Stimulated activated CD4-positive, alpha-beta T cell treated with anti-CD3 and anti-CD28 coated beads, Interleukin-2, amount 100 ng/mL, for 4 hours (primary cell): ENCODE results near the gene LRCOL1.

Source experiments
- DNase-seq: peaks from one replicate; pipeline ENCODE4 v3.0.0-alpha.2; 2020; ENCODE audit warnings: low read depth

LRCOL1 gene

DNA sequence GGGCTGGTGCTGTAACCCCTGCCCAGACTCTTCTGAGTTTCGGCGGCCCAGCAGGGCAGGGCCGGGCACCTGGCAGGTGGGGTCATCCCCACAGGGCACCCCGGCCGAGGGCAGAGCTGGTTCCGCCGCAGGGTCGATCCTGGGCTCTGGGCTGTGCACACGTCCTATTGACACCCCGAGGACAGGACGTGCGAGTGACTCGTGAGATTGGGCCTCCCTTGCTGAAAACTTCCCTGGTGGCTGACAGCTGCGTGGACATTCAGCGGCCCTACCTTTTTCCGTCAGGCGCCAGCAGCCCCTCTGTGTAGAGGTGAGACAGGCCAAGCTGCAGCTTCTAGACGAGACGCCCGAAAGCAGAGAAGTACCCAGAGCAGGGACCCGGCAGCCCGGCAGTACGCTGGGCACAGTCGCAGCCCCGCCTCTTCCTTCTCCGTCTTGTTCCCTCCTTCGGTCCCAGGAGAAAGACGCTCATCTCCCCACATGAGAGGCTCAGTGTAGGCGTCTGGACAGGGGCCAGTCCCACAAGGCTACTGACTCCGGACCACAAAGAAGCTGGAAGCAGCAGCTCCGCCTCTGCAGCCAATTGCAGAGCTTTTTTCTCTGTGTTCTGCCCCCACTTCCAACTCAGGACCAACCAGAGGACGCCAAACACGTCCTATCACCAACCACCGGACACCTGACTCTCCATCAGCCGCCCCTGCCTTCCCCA, at the start of gene LRCOL1:
Gene LRCOL1, minus strand, starts transcription at position 532 of the 709 bp plus-strand sequence. CDS start 4,331 bp downstream, outside the sequence.
- DNase-seq = no peak

DNA sequence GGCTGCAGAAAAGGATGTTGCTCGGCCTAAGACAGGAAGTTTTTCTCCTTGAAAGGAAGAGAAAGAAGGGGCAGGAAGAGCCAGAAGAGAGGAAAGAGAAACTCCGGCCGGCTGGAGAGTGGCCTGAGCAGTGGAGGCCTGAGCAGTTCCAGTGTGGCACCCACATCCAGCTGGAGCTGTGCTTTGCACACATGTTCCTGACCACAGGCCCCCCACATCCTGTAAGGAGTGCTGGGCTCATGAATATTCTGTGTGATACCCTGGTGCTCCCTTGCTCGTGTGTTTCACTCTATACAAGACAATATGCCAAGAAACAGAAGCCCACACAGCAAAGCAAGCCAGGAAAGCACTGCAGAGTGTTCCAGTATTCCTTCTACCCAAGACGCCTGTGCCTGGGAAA, 49.7 kb upstream of the LRCOL1 start:
- DNase-seq = no peak

DNA sequence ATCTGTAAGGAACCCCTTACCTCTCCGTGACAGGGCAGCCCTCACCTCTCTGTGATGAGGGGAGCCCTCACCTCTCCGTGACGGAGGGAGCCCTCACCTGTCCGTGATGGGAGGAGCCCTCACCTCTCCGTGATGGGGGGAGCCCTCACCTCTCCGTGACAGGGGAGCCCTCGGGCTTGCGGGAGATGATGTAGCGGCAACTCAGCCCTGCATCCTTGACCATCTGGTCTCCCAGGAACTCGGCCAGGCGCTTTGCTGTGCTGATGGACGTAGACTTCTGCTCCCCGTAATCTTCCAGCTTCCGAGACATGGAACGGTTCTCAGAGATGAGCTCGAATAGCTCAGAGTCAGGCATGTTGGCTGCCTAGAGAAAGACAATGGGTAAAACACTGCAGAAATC, 48.8 kb upstream of the LRCOL1 start:
- DNase-seq = no peak

DNA sequence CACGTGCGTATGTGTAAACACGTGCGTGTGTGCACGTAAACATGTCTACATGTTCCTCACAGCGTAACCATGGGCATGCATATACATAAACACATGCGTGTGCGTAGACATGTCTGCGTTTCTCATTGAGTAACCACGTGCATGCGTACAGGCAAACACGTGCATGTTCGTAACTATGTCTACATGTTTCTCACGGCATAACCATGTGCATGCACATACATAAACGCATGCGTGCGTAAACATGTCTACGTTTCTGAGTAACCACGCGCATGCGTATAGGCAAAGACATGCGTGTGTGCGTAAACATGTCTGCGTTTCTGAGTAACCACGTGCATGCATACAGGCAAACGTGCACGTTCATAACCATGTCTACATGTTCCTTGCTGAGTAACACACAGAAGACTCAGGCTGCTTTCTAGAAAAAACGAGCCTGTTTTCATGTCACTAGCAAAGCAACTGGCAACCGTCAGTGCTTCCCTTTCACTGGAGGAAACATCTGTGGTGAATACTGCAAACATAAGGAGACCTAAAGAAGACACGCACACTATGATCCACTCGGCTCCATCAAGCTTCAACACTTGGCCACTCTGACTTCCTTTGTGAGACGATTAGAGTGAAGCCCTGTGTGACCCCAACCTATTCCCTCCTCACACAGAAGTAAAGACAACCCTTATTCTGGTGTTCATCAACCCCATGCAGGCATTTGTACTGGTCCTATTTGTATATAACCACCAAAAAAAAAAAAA, 47.9 kb upstream of the LRCOL1 start:
- no peak for DNase-seq

DNA sequence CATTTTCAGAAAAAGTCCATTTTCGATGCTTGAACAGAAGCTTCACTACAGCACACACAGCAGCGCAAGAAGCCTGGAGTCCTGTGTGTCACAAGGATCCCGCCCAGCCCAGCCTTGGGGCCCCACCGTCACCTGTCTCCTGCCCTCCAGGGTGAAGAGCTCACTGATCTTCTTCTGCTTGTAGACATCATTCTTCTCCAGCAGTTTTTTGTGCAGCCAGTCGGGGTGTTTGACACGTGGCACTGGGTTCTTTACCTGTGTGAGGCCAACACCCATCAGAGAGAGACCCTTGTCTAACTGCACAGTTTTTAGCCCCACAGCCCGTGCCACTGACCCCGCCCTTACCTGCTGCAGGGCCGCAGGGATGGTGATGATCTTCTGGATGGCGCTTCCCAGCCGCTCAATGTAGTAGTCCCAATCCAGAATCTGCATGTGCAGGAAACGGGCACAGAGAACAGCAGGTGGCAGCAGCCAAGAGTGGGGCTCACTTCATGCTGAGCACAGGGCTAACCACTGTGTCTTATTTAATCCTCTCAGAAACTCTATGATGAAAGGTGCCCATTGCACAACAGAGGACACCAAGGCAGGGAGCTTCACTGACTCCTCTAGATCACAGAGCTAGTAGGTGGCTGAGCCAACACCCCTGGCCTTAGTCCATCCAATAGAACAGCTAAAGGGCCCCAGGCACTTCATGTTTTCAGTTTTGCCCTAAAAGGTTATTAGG, 46.8 kb upstream of the LRCOL1 start:
- DNase-seq = no peak

DNA sequence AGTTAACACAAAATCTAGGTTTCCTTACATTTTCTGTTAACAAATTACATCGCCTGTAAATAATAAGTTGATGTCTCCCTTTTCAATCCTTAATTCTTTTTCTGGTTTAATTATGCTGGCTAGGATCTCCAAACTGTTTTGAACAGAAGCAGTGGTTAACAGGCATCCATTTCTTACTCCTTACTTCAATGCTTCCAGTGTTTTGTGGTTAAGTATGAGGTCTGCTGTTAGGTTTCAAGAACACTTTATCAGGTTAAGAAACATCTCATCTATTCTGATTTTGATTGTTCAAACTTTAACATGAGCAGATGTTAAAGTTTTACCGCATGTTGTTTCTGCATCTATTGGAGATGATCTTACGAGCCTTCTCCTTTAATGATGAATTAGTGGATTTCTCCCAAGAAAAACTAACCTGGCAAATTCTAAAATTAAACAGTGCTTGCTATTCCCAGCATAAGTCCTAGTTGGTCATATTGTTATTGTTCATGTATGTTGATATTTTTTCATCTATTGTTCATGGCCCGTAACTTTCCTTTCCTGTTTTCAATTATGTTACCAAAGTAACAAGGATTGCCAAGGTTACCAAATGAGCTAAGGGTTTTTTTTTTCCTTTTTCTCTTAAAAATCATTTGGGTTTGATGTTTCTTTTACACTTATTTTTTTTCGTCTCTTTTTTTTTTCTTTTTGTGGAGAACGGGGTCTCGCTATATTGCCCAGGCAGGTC, 43.3 kb upstream of the LRCOL1 start:
- no peak for DNase-seq

DNA sequence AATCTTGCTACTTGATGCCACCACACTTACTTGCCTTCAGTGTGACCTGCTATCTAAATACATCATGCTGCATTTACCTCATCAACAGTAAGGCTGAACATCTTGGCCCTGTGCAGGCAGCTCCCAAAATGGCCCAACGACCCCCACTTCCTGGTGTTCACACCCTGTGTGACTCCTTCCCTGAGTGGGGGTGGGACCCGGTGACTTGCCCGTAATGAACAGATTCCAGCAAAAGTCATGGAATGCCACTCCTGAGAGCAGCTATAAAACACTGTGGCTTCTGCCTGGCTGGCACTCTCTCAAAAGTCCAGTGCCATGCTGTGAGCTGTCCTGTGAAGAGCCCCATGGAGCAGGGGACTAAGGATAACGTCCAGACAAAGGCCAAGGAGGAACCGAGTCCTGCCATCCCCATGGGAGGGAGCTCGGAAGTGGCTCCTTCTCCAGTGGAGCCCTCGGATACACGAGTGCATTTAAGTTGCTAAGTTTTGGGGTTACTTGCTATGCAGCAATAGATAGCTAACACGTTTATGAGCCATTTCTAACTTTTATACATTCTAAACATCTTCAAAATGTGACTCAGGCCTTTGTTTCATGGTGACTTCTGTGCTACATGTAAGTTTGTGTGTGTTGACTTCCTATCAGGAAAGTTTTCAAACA, 41.2 kb upstream of the LRCOL1 start:
- no peak for DNase-seq

DNA sequence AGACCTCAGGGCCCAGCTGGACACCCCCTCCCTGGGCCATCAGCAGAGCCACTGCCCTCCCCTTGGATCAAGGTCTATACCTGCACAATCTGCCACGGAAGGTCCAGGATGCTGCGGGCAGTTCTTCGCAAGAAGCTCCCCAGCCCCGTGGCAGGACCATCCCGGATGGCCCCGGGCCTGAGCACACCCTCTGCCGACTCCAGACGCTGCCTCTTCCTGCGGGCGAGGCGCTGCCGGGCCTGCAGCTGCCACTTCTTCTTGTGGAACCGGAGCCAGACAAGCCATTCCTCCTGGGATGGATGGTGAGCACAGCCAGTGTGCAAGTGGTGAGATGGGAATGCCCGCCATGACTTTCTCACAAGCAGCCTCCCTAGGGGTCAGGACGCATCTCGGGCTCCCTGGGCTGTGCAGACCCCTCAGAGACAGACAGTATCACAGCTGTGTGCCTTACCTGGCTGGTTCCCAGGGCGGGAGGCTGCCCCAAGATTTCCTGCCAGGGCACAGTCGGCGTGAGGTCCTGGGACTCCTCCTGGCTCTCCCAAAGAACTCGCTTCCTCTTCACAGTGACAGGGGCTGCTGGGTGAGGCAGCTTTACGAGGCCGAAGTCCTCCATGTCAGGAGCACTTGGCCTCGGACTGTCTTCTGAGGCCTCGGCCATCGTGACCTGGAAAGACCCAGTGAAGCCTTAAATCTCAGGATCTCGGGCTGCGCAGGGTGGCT, 39.0 kb upstream of the LRCOL1 start:
- DNase-seq = no peak

DNA sequence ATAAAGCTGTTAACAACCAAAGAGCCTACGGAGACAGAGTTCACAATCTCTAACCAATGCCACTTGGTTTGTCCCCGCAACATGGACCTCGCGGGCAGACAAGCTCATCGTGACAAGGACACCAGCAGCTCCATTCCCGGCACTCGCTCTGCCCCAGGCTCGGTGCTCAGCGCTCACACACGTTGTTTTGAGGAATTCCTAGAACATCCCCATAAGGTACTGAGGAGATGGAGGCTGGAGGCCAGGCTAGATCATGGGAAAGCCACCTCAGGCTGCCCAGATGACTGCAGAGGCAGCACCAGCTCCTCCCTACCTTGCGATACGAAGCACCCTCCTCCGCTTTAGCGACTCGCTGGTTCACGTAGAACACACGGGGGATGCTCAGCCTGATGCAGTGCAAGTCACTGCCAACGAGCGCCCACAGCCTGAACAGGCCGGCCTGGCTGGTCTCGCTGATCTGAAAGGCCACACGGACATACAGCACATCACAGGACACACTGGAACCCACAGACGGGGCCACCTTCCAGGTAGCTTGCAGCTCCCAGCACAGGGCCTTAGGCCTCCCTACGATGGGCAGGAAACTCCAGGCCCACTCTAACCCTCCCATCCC, 38.3 kb upstream of the LRCOL1 start:
- DNase-seq = no peak

DNA sequence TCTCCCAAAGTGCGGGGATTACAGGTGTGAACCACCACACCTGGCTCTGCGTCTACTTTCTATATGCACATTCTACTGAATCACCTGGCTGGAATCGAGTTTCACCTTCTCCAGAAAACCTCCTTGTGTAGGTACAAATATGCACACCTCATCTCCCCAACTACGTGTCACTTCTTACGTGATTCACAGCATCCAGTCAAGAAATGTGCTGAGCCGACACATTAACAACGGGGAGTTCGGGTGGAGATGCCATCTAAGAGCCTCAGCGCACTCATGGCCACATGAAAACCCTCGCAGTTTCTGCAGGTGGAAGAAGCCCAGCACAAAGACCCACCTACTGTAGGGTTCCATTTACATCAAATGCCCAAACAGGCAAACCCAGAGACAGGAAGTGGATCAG, 37.5 kb upstream of the LRCOL1 start:
- DNase-seq = no peak

DNA sequence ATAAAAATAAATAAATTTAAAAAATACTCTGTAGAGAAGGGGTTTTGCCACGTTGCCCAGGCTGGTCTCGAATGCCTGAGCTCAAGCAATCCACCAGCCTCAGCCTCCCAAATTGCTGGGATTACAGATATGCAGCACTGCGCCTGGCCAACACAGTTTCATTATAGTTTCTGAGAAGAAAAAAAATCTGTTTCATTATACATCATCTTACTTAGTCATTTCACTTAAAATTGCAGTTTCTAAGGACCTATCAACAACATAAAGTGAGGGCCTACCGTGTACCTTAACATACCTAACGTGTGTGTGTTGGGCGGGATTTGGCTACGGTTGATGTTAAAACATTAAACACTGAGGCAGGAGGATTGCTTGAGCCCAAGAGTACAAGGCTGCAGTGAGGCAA, 36.5 kb upstream of the LRCOL1 start:
- no peak for DNase-seq

DNA sequence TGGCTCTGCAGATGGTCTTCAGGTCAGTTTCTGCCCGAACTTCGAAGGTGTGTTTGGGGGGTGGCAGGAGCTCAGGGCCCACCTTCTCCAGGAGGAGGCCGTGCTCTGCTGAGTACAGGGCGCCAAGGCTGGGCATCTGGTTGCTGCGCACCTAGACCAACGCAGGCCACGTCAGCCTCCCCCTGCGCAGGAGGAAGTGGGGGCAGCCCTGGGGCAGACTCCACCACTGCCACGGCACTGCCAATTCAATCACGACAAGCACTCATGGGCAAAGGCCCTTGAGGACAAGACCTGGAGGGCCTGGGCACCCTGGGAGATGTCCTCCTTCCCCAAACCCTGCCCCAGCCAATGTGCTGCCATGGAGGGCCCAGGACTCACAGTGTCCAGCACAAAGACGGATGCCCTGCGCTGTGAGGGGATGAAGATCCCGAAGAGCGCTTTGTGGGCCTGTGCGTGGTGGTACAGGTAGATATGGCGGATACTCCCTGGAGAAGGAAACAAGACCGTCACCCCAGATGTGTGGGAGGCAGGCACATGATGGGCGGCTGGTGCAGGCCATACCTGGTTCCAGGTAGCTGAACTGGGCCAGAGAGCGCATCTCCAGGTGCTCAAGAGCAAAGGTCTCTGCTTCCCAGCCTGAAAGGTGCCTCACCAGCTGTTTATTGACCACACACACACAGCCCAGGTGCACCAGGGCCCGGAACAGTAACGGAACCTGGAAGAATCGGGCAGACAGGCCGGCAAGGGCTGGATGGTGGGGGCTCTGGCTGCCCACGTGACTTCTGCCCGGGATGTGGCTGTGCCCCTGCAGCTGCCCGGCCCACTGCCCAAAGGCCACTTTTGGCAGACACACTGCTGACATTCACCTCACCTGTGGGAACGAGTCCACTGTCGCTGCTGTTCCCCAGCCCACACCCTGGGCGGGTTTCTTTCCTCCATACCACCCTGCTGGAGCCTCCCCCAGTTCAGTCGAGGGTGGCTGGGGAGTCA, 32.8 kb upstream of the LRCOL1 start:
- no peak for DNase-seq

DNA sequence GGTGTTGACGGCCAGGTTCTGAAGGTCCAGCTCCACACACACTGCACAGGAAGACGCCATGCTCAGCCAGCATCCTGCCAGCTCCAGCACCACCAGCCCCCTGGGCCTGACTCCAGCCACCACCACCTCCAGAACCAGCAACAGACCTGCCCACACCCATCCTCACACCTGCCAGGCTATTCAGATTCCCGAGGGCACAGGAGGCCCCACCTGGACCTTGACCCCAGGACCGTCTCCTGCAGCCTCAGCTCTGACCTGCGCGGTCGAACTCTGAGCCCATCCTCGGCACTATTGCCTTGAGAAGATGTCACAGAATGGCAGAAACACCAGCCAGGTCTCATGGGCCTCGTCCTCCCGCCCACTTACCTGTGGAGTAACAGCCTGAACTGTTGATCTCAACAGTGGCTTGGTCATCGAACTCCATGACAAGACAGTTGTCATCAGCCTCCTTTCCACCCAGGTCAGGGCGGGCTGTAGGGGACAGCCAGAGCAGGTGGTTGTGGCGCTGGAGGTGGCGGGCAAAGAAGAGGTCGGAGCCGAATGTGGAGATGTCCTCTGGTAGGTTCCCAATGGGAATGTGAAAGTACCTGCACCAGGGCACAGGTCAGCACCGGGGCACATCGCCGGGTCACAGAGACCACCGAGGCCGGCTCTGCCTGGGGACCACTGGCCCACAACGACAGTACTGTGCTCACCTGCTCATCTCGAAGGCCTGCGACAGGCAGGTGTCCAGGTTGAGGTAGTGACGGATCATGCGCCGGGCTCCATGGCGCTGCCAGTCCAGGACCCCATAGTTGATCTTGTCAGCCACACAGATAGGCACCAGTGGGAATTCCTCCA, 31.6 kb upstream of the LRCOL1 start:
- no peak for DNase-seq

DNA sequence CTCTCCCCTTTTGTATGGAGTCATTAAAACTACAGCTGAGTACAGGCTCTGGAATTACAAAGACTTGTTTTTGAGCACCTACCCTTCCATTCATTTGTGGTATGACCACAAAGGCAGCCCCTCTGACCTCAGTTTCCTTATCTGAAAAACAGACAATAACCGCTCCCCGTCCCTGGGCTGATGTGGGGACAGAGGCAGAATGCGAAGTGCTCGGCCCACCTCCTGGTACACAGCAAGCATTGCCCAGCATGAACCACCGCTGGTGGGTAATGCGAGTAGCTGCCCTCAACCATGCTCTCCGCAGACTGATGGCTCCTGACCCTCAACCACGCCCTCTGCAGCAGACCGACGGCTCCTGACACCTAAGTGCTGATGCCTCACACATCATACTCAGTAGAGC, 30.6 kb upstream of the LRCOL1 start:
- no peak for DNase-seq

DNA sequence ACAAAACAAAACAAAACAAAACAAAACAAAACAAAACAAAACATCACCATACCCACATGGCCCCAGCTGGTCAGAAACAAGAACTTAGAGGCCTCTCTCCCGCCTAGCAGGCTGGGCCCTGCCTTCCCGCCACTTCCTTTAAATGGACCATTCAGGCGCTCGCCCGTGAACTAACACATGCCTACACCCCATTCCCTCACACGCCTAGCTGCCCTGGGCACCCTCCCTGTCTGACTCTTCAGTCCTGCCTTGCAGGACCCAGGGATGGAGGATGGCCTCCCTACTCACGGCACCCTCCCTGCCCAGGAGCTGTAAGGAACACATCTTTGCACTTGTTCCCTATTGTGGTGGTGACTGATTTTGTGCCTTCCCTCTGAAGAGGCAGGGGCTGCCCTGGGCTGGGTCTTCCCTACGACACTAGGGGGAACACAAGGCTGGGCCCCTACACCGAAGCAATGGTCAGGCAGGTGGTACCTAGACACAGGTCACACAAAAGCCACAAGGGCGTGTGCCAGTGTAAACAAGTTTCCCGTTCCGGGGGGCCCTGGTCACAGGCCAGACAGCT, 29.7 kb upstream of the LRCOL1 start:
- DNase-seq = no peak

DNA sequence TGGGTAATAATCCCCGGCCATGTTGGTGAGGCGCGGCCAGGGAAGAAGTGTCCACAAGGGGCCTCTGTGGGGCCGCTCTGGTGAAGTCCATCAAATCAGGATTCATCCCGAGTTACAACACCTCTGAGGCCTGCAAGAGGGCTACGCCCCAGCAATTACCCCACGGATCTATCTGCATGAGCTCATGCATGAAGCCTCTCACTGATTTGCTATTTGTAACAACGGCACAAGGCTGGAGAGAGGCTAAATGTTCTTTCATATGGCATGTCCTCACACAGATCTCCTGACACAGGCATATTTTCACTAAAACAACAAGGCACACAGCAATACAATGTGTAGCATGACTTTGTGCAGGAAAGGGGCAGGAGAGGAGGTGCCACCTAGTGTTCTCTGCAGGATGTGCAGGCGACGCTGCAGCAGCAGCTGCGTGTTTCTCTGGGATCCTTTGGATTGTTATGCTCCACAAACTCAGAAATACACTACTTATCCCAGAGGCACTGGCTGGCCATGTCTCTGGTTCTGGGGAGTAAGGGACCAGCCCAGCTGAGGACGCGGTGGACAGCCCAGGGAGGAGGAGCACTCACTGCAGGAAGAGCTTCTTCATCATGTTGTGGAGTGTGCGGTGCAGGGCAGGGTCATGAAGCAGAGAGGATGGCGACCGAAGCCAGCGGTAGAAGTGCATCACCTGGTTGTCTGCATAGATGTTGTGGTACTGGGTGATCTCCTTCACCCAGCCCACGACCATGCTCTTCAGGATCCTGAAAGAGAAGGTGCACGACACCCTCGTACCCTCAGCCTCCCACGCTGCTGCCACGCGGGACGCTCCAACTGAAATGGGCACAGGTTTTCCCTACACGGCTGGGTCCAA, 28.4 kb upstream of the LRCOL1 start:
- DNase-seq = no peak

DNA sequence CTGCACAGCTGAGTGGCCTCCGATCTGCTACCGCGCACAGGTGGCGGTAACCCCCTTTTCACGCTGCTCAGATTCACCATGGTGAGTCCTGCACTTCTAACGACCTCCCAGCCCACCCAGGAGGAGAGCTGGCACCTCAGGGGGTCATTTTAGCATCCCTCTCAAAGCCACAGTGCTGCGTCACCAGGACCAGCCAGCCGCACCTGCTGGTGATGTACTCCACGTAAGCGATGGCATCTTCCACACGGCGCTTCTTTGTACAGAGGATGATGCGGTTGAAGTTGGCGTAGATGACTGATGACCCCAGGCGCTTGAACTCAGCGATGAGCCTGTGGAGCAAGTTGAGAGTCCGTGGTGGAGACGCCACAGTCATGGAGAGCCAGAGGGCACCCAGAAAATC, 27.4 kb upstream of the LRCOL1 start:
- no peak for DNase-seq
